BJ (cell line): ENCODE measurements around the gene RAB27B. TPM values are rescaled to one million over a fixed set of nuclear protein-coding genes. Genes with fewer than 3 reads are reported as not detected.

ENCODE experiments used
- CTCF ChIA-PET: fragments of 350-600 bp; formaldehyde crosslinking; extraction: SDS; loops from one replicate; lab custom pipeline; 2021; ENCODE audit warnings: antibody characterized with exemption, inconsistent platforms; lab: Yijun Ruan, JAX
- POLR2A ChIA-PET: fragments of 300-600 bp; sonication (Branson Sonifier 250); formaldehyde crosslinking; extraction: SDS; loops from one replicate; lab custom pipeline; 2021; ENCODE audit warnings: antibody characterized with exemption; lab: Charles Lee
- DNase-seq: peaks from one replicate; pipeline ENCODE4 v3.0.0-alpha.2; 2011; ENCODE audit warnings: low read depth
- H3K27me3 ChIP-seq: 2 replicates; pipeline ENCODE4 v1.6.0; 2011; ENCODE audit warnings: low read length; ENCODE audit not compliant: control insufficient read depth, insufficient read depth
- H3K36me3 ChIP-seq: 2 replicates; pipeline ENCODE4 v1.5.1; 2011; ENCODE audit warnings: low read length; ENCODE audit not compliant: control insufficient read depth, insufficient read depth
- H3K4me3 ChIP-seq: 2 replicates; pipeline ENCODE4 v1.5.1; 2011; ENCODE audit warnings: low read depth, mild to moderate bottlenecking, control low read depth, low read length
- CTCF ChIP-seq: IDR thresholded peaks from 2 replicates; pipeline ENCODE4 v1.5.1; 2011; ENCODE audit warnings: low read depth, mild to moderate bottlenecking, control low read depth, inconsistent platforms, low read length, moderate library complexity; ENCODE audit not compliant: insufficient read depth
- polyA plus RNA-seq: library from polyadenylated mRNA; depleted of rRNA; stranded (reverse); fragments of >200 nt; gene quantifications from 2 replicates; pipeline ENCODE4 v1.2.3, GENCODE V29; 2011

Gene RAB27B
- polyA plus RNA-seq, 1 experiment: 0.25 TPM

DNA sequence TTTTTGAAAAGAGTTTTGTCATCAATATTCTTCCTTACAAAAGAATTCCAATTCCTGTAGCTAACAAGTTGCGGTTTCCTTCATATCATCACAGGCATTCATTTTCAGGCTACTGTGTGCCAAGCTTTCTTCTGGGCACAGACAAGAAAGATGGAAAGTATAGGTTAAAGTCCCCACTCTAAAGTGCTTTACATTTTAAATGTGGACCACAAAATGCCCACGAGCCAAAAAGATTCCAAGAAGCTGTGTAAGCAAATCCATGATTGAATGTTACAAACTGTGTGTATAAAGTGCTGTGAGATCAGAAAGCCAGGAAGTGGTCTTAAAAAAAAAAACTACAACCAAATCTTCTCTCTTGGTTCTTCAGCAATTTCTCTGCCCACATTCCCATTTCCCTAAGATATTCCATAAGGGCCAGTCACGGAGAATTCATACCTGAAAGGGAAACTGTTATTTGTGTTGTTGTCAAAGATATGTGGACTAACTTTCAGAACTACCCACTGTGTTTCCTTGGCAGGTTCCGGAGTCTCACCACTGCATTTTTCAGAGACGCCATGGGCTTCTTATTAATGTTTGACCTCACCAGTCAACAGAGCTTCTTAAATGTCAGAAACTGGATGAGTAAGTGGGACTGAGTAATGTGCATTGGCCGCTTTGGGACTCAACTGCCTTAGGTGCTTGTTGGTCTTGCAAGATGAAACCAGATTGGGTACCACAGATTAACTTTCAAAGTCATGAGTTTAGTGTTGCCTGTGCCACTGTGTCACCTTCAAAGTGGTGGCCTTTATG is 55.7 kb downstream of the RAB27B start:
- no peak for DNase-seq
- Histone ChIP-seq H3K27me3 (no peaks in the 10 kb centered on the region), H3K36me3 (no peaks in the 10 kb centered on the region), H3K4me3 (no peak overlapping the region)
- CTCF ChIA-PET: interaction anchor here (0.7 kb wide), 1 partner anchor 55 kb away, joined by 3 read pairs; no protein-coding TSS in a partner anchor
- POLR2A ChIA-PET: no interaction called here
- TF ChIP-seq CTCF: no peak

DNA sequence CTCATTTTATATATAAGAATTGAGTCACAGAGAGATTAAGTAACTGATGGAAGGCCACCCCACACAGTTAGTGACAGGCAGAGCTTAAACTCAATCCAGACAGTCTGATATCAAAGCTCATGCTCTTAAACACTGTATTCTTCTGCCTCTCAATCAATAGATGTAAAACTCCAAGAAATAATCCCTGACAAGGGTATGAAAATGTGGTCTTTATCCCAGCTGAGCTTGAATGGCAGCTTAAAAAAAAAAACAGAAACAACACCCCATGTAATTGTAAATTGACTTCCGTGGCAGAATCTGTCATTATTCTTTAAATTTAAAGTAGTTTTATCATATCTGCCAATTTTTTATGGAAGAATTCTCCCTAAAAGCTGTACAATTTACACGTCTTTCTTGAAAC is 60.1 kb downstream of the RAB27B start:
- ChIA-PET POLR2A (no interaction called here), CTCF (interaction anchor here (0.6 kb wide), 1 partner anchor 58 kb away, joined by 3 read pairs; no protein-coding TSS in a partner anchor)

DNA sequence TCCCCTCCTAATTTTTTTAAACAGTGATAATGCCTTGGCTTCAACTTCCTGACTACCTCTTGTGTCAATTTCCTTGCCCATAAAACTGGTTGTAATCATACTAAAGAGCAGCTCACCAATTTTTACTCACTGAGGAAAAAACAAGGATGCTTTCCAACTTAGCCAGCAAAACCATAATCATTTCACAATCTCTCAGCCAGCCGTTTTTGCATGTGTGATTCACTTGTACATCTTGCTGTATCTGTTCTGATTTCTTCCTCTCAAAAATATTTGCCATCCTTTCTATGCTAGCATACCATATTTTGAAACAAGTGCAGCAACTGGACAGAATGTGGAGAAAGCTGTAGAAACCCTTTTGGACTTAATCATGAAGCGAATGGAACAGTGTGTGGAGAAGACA is 60.7 kb downstream of the RAB27B start:
- no peaks in the 10 kb centered on the region for H3K36me3 ChIP-seq
- CTCF ChIA-PET: interaction anchor here (0.6 kb wide), 1 partner anchor 59 kb away, joined by 3 read pairs; no protein-coding TSS in a partner anchor
- H3K27me3 ChIP-seq: no peaks in the 10 kb centered on the region
- DNase-seq: peak; percentile 45
- TF ChIP-seq CTCF: no peak
- no peak overlapping the region for H3K4me3 ChIP-seq
- POLR2A ChIA-PET: no interaction called here

More for the DNA sequence above, 60.1 kb downstream of the RAB27B start:
- DNase-seq: no peak
- Histone ChIP-seq H3K36me3 (no peaks in the 10 kb centered on the region), H3K27me3 (no peaks in the 10 kb centered on the region), H3K4me3 (no peak overlapping the region)
- no peak for TF ChIP-seq CTCF

- Histone ChIP-seq H3K36me3 (no peaks in the 10 kb centered on the region), H3K4me3 (no peak overlapping the region), H3K27me3 (no peaks in the 10 kb centered on the region)
- TF ChIP-seq CTCF: no peak
- DNase-seq: no peak
- POLR2A ChIA-PET: no interaction called here
- CTCF ChIA-PET: no interaction called here
Observed at GRCh38 chr18:54899500-54899899, 71.2 kb downstream of the RAB27B start.

DNA sequence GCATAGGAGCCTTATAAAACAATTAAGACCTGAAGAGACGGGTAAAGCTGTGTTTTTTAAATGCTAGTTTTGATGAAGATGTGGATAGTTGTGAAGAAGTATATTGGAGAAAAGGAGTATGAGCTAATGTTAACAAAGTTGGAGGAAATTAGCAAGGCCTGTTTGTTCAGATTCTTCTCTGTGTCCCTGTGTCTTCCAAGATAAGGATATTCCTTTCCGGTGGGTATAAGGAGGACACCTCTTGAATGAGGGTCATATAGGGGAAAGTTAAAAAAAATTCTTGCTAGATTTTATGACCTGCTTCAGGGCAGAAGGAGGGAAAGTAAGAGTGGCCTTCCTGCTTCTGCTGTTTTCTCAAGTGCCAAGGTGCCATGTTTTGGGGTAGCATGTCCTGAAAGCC is 72.0 kb downstream of the RAB27B start:
- ChIA-PET CTCF (no interaction called here), POLR2A (no interaction called here)
- no peaks in the 10 kb centered on the region for H3K27me3 ChIP-seq
- no peak for TF ChIP-seq CTCF
- H3K36me3 ChIP-seq: no peaks in the 10 kb centered on the region
- no peak for DNase-seq
- no peak overlapping the region for H3K4me3 ChIP-seq
